Stimulated activated CD8-positive, alpha-beta memory T cell treated with anti-CD3 and anti-CD28 coated beads, Interleukin-7, amount 100 ng/mL, for 48 hours (primary cell): ENCODE data around the gene LCOR.
"Not testable (repeated sequence)": the region's sequence is repeated elsewhere in the genome, so short reads cannot be mapped to it uniquely, and the experiment has no call there.

Experiments used
- DNase-seq, 2 donors: peaks; one replicate each; pipeline ENCODE4 v3.0.0-alpha.2; 2020; ENCODE audit warnings: low read depth in 1 of 2; ENCODE audit errors: extremely low read depth in 1 of 2

Gene LCOR

GRCh38 chr10:97028126-97028831 is 196.2 kb downstream of the LCOR start:
- DNase-seq: no peak

GRCh38 chr10:97028832-97029178 is 196.7 kb downstream of the LCOR start:
- DNase-seq: no peak

GRCh38 chr10:97029271-97029670 is 197.2 kb downstream of the LCOR start:
- no peak for DNase-seq

- no peak for DNase-seq
These were observed 198.8 kb downstream of the LCOR start for GRCh38 chr10:97030894-97031293.

GRCh38 chr10:97031459-97031858 is 199.4 kb downstream of the LCOR start:
- DNase-seq: no peak

- no peak for DNase-seq
These were observed 200.5 kb downstream of the LCOR start for GRCh38 chr10:97032624-97033023.

GRCh38 chr10:97033841-97034240 is 201.7 kb downstream of the LCOR start:
- not testable (repeated sequence) for DNase-seq

GRCh38 chr10:97034301-97034700 is 202.2 kb downstream of the LCOR start:
- DNase-seq: no peak

GRCh38 chr10:97034958-97035769 is 203.1 kb downstream of the LCOR start:
- DNase-seq: no peak

- peak; percentile 46 to 51 for DNase-seq
These were observed 205.6 kb downstream of the LCOR start for GRCh38 chr10:97037365-97038361.

- DNase-seq: no peak
These were observed 206.6 kb downstream of the LCOR start for GRCh38 chr10:97038688-97039087.

- no peak for DNase-seq
These were observed 207.6 kb downstream of the LCOR start for GRCh38 chr10:97039538-97040247.

GRCh38 chr10:97040248-97040584 is 208.1 kb downstream of the LCOR start:
- no peak for DNase-seq

- DNase-seq: no peak
These were observed 208.6 kb downstream of the LCOR start for GRCh38 chr10:97040706-97041105.

GRCh38 chr10:97042081-97042480 is 210.0 kb downstream of the LCOR start:
- DNase-seq: no peak

GRCh38 chr10:97042716-97043562 is 210.8 kb downstream of the LCOR start:
- no peak for DNase-seq

GRCh38 chr10:97043563-97043855 is 211.4 kb downstream of the LCOR start:
- no peak for DNase-seq
